DOHH2 (cell line): ENCODE results near the gene ABTB2.

Source experiments
- H3F3A ChIP-seq: fragments of 200-600 bp; sonication (generic), shearing (Covaris generic); 2 replicates; pipeline ENCODE4 v1.6.0; 2016; ENCODE audit warnings: antibody characterized with exemption, mild to moderate bottlenecking; ENCODE audit not compliant: control insufficient read depth, insufficient read depth
- H3K27ac ChIP-seq: fragments of 200-600 bp; sonication (generic); 2 replicates; pipeline ENCODE4 v1.5.1; 2014; ENCODE audit warnings: low read depth, mild to moderate bottlenecking, low read length, moderate library complexity
- H3K27me3 ChIP-seq: fragments of 200-600 bp; sonication (generic); 2 replicates; pipeline ENCODE4 v1.6.1; 2014; ENCODE audit warnings: mild to moderate bottlenecking, low read length, mixed read lengths; ENCODE audit not compliant: control insufficient read depth
- H3K36me3 ChIP-seq: fragments of 200-600 bp; sonication (generic); 2 replicates; pipeline ENCODE4 v1.6.1; 2014; ENCODE audit warnings: mild to moderate bottlenecking, low read length, moderate library complexity, mixed read lengths; ENCODE audit not compliant: control insufficient read depth
- H3K4me1 ChIP-seq: fragments of 200-600 bp; sonication (generic); 2 replicates; pipeline ENCODE4 v1.6.1; 2014; ENCODE audit warnings: mild to moderate bottlenecking, low read length, mixed read lengths; ENCODE audit not compliant: control insufficient read depth
- H3K4me2 ChIP-seq: fragments of 200-600 bp; sonication (generic); 2 replicates; pipeline ENCODE4 v1.6.0; 2014; ENCODE audit warnings: mild to moderate bottlenecking, low read length, moderate library complexity
- H3K4me3 ChIP-seq: fragments of 200-600 bp; sonication (generic); 2 replicates; pipeline ENCODE4 v1.5.1; 2014; ENCODE audit warnings: mild to moderate bottlenecking, low read length, mixed read lengths
- H3K79me2 ChIP-seq: fragments of 200-600 bp; sonication (generic); 2 replicates; pipeline ENCODE4 v1.6.1; 2014; ENCODE audit warnings: mild to moderate bottlenecking, low read length, mixed read lengths; ENCODE audit not compliant: control insufficient read depth
- H3K9me2 ChIP-seq: fragments of 200-600 bp; sonication (generic); replicated peaks from 2 replicates; pipeline ENCODE4 v1.6.1; 2014; ENCODE audit warnings: mild to moderate bottlenecking, low read length, mixed read lengths; ENCODE audit not compliant: control insufficient read depth
- H3K9me3 ChIP-seq: fragments of 200-600 bp; sonication (generic); 2 replicates; pipeline ENCODE4 v1.6.1; 2014; ENCODE audit warnings: antibody characterized with exemption, low read length, mixed read lengths; ENCODE audit not compliant: control insufficient read depth, insufficient read depth
- H4K20me1 ChIP-seq: fragments of 200-600 bp; sonication (generic); 2 replicates; pipeline ENCODE4 v1.6.0; 2014; ENCODE audit warnings: low read depth, mild to moderate bottlenecking, antibody characterized with exemption, low read length, moderate library complexity; ENCODE audit not compliant: control insufficient read depth, insufficient read depth
- CTCF ChIP-seq: fragments of 200-600 bp; sonication (generic); IDR thresholded peaks from one replicate; pipeline ENCODE4 v1.5.1; 2014; ENCODE audit warnings: antibody characterized with exemption, mild to moderate bottlenecking, low read depth, low read length; ENCODE audit not compliant: poor library complexity, severe bottlenecking
- EZH2phosphoT487 ChIP-seq: fragments of 200-600 bp; sonication (generic); IDR thresholded peaks from 2 replicates; pipeline ENCODE4 v1.6.1; 2017; ENCODE audit warnings: borderline replicate concordance, mild to moderate bottlenecking, antibody characterized with exemption, low read length, moderate library complexity, mixed read lengths

ABTB2 gene

GRCh38 chr11:34128824-34129223 is 229.0 kb downstream of the ABTB2 start:
- Histone ChIP-seq H3K9me2 (no peaks in the 10 kb centered on the region), H3K27ac (no peak overlapping the region), H3K4me1 (no peaks in the 10 kb centered on the region), H3K4me2 (no peak overlapping the region), H3K4me3 (no peak overlapping the region), H3K79me2 (no peaks in the 10 kb centered on the region), H3K27me3 (no peaks in the 10 kb centered on the region), H3K9me3 (no peaks in the 10 kb centered on the region), H4K20me1 (no peaks in the 10 kb centered on the region), H3F3A (0 out of 2 replicates have a peak, but pooled peaks cover 2% of the 10 kb centered on the region), H3K36me3 (peaks cover 91% of the 10 kb centered on the region)
- TF ChIP-seq EZH2phosphoT487: no peak
- no peak for TF ChIP-seq CTCF

DNA sequence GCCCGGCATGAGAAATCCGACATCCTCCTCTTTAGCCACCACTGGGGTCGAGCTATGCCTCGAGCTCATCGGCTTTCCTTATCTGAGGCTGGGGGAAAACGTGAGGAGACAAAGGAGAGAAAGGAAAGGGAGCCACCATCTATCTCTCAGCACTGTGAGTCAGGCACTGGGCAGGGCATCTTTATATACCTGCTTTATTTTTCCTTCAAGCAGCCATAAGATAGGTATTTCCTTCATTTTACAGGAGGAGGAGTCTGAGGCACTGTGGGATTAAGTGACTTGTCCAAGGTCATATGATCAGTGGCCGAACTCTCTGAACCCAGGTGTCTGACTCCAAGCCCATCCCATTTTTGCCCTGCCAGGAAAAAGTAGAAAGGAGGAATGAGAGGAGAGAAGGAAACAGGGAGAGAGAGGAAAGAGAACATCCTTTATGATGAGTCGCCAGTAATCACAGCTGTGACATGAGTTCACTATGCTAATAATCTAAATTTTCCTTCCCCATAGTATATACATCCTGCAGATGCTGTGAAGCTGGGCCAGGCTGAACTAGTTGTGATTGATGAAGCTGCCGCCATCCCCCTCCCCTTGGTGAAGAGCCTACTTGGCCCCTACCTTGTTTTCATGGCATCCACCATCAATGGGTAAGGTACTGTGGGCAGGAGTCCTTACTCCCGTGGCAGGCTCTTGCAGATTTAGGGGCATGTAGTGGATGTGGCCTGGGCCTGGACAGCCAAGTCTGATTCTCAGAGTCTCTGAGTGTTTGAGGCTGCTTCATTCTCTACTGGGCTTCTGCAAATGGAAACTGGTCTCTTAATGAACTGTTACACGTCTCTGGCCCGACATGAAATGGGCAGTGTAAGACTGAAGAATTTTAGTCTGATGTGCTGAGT is 230.6 kb downstream of the ABTB2 start:
- no peaks in the 10 kb centered on the region for H3K9me3 ChIP-seq
- H4K20me1 ChIP-seq: no peaks in the 10 kb centered on the region
- peaks cover 93% of the 10 kb centered on the region for H3K36me3 ChIP-seq
- no peaks in the 10 kb centered on the region for H3K27me3 ChIP-seq
- no peak overlapping the region for H3K4me2 ChIP-seq
- no peak overlapping the region for H3K4me3 ChIP-seq
- no peak for TF ChIP-seq CTCF
- TF ChIP-seq EZH2phosphoT487: no peak
- no peak overlapping the region for H3K27ac ChIP-seq
- 0 out of 2 replicates have a peak, but pooled peaks cover 2% of the 10 kb centered on the region for H3F3A ChIP-seq
- no peaks in the 10 kb centered on the region for H3K4me1 ChIP-seq
- H3K9me2 ChIP-seq: no peaks in the 10 kb centered on the region
- H3K79me2 ChIP-seq: no peaks in the 10 kb centered on the region

DNA sequence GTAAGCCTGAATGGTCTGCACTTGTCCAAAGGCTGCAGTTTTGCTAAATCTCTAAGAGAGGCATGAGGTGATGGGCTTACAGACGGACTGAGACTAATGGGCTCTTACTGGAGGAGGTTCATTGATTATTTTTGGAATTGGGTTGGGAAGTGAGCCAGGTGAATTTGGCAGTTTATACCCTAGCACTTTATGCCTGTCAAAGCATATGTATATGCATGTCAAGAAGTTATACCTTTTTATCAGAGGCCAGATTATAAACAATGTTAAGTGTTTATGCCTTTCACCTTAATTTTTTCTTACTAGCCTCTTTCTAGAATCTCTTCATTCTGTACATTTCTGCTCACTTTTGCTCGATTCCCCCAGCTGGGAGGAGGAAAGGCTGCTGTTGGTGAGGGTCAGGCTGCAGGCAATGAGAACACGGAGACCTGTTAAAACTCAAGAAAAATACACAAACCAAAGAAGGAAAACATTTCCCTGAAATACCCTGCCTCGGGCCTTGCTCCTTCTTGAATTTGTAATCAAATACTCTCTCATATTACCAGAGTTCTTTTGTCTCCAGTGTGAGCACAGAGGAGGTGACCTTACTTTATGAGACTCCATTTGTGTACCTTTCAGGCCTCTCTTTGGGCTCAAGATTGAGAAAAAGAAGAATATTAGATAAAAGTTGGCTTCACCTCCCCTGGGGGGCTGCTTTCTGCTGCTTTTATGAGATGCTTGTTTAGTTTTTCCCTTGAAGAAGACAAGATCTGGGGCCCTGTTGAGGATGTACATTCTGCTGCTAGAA is 232.7 kb downstream of the ABTB2 start:
- H3K27me3 ChIP-seq: no peaks in the 10 kb centered on the region
- H3K4me2 ChIP-seq: no peak overlapping the region
- H3K36me3 ChIP-seq: peaks cover 91% of the 10 kb centered on the region
- 0 out of 2 replicates have a peak, but pooled peaks cover 2% of the 10 kb centered on the region for H3F3A ChIP-seq
- no peaks in the 10 kb centered on the region for H3K9me2 ChIP-seq
- H3K4me1 ChIP-seq: no peaks in the 10 kb centered on the region
- H3K9me3 ChIP-seq: no peaks in the 10 kb centered on the region
- H3K79me2 ChIP-seq: no peaks in the 10 kb centered on the region
- TF ChIP-seq CTCF (no peak), EZH2phosphoT487 (no peak)
- no peaks in the 10 kb centered on the region for H4K20me1 ChIP-seq
- H3K4me3 ChIP-seq: no peak overlapping the region
- no peak overlapping the region for H3K27ac ChIP-seq
